PC-9 (cell line): Measurements from ENCODE around the gene AGL. TPM values are rescaled to one million over a fixed set of nuclear protein-coding genes. Genes with fewer than 3 reads are reported as not detected.

Source experiments
- BruUV-seq: library from RNA; stranded (reverse); fragments of 400-500 nt; replicated peaks from 2 replicates; lab custom pipeline; 2021; lab: Mats Ljungman, UMichigan
- CTCF ChIA-PET: fragments of 300-600 bp; sonication (Branson Sonifier 250); formaldehyde crosslinking; loops from one replicate; lab custom pipeline; 2022; ENCODE audit warnings: antibody characterized with exemption; lab: Charles Lee
- POLR2A ChIA-PET: fragments of 300-600 bp; sonication (Branson Sonifier 250); formaldehyde crosslinking; loops from one replicate; lab custom pipeline; 2022; ENCODE audit warnings: antibody characterized with exemption; ENCODE audit not compliant: unreplicated experiment; lab: Charles Lee
- DNase-seq, 2 experiments: peaks; one replicate each; pipeline versions ENCODE4 v3.0.0 to v3.0.0-alpha.2; 2015 to 2022; ENCODE audit warnings: mixed read lengths in 1 of 2
- H2AFZ ChIP-seq: fragments of 200-600 bp; sonication (generic); 2 replicates; pipeline ENCODE4 v1.8.1; 2017; ENCODE audit warnings: antibody characterized with exemption
- H3F3A ChIP-seq: fragments of 200-600 bp; sonication (generic); 2 replicates; pipeline ENCODE4 v1.8.1; 2017; ENCODE audit warnings: antibody characterized with exemption, mild to moderate bottlenecking, low read depth; ENCODE audit not compliant: insufficient read depth
- H3K27ac ChIP-seq: fragments of 200-600 bp; sonication (generic); 2 replicates; pipeline ENCODE4 v1.6.1; 2016; ENCODE audit warnings: mixed run types
- H3K27me3 ChIP-seq: fragments of 200-600 bp; sonication (generic); 2 replicates; pipeline ENCODE4 v1.6.1; 2016; ENCODE audit warnings: low read depth, mixed run types; ENCODE audit not compliant: insufficient read depth
- H3K36me3 ChIP-seq: fragments of 200-600 bp; sonication (generic); 2 replicates; pipeline ENCODE4 v1.6.1; 2016; ENCODE audit warnings: low read depth, mixed run types
- H3K4me1 ChIP-seq: fragments of 200-600 bp; sonication (generic); replicated peaks from 2 replicates; pipeline ENCODE4 v1.6.1; 2016; ENCODE audit warnings: mixed run types; ENCODE audit not compliant: insufficient read depth
- H3K4me2 ChIP-seq: fragments of 200-600 bp; sonication (generic); 2 replicates; pipeline ENCODE4 v1.6.1; 2017; ENCODE audit warnings: mixed run types
- H3K4me3 ChIP-seq: fragments of 200-600 bp; sonication (generic); 2 replicates; pipeline ENCODE4 v1.6.1; 2016; ENCODE audit warnings: mixed run types
- H3K79me2 ChIP-seq: fragments of 200-600 bp; sonication (generic); 2 replicates; pipeline ENCODE4 v1.6.1; 2017; ENCODE audit warnings: low read depth, mixed run types
- H3K9me2 ChIP-seq: fragments of 200-600 bp; sonication (generic); 2 replicates; pipeline ENCODE4 v1.8.1; 2017; ENCODE audit warnings: mild to moderate bottlenecking; ENCODE audit not compliant: insufficient read depth
- H3K9me3 ChIP-seq: fragments of 200-600 bp; sonication (generic); 2 replicates; pipeline ENCODE4 v1.8.1; 2016; ENCODE audit warnings: low read depth; ENCODE audit not compliant: insufficient read depth
- H4K20me1 ChIP-seq: fragments of 200-600 bp; sonication (generic); 2 replicates; pipeline ENCODE4 v1.8.1; 2017; ENCODE audit not compliant: insufficient read depth
- CTCF ChIP-seq: fragments of 200-600 bp; sonication (generic); conservative IDR thresholded peaks from 2 replicates; pipeline ENCODE4 v1.6.1; 2017; ENCODE audit warnings: mixed run types, antibody characterized with exemption, mild to moderate bottlenecking, moderate library complexity
- EZH2 ChIP-seq: fragments of 200-600 bp; sonication (generic); IDR thresholded peaks from 2 replicates; pipeline ENCODE4 v1.8.0; 2017; ENCODE audit warnings: antibody characterized with exemption, low read depth
- intact Hi-C: fragments of 100-400 bp; cut with micrococcal nuclease; formaldehyde crosslinking; loops from one replicate; pipeline ENCODE4 v1.10.0; 2022; ENCODE audit not compliant: unreplicated experiment
- total RNA-seq: library from RNA; stranded (reverse); gene quantifications from 2 replicates; pipeline ENCODE4 v1.2.3, GENCODE V29; 2021

Gene AGL
- total RNA-seq, 1 experiment from 2014 or later = 15.7 TPM

- POLR2A ChIA-PET = no interaction called here
- no peaks in the 10 kb centered on the region for H3K36me3 ChIP-seq
- no peaks in the 10 kb centered on the region for H3K9me2 ChIP-seq
- DNase-seq = peak in 1 of 2 experiments; percentile 32
- peaks cover 5% of the 10 kb centered on the region; the same call in 1 of the 2 replicates for H3F3A ChIP-seq
- H3K4me2 ChIP-seq = no peak overlapping the region
- H3K4me3 ChIP-seq = no peak overlapping the region
- H2AFZ ChIP-seq = no peak overlapping the region
- no peaks in the 10 kb centered on the region for H4K20me1 ChIP-seq
- no TSS peak for BruUV-seq
- TF ChIP-seq EZH2 (no peak), CTCF (no peak)
- CTCF ChIA-PET = no interaction called here
- peaks cover 8% of the 10 kb centered on the region for H3K9me3 ChIP-seq
- H3K27ac ChIP-seq = no peak overlapping the region
- no peaks in the 10 kb centered on the region for H3K27me3 ChIP-seq
- H3K79me2 ChIP-seq = no peaks in the 10 kb centered on the region
- intact Hi-C loops = no loop called here
- no peaks in the 10 kb centered on the region for H3K4me1 ChIP-seq
Observed at GRCh38 chr1:99952522-99952921, 102.4 kb downstream of the AGL start.

GRCh38 chr1:99955375-99955774, 105.2 kb downstream of the AGL start:
- H3K9me2 ChIP-seq = no peaks in the 10 kb centered on the region
- no peaks in the 10 kb centered on the region for H3K27me3 ChIP-seq
- H3K79me2 ChIP-seq = no peaks in the 10 kb centered on the region
- peak in 1 of 2 experiments; percentile 15 for DNase-seq
- intact Hi-C loops = no loop called here
- peaks cover 8% of the 10 kb centered on the region for H3K9me3 ChIP-seq
- peaks cover 5% of the 10 kb centered on the region; the same call in 1 of the 2 replicates for H3F3A ChIP-seq
- no peak overlapping the region for H3K27ac ChIP-seq
- no peak overlapping the region for H3K4me2 ChIP-seq
- POLR2A ChIA-PET = no interaction called here
- no peaks in the 10 kb centered on the region for H4K20me1 ChIP-seq
- TF ChIP-seq EZH2 = no peak
- no peak for TF ChIP-seq CTCF
- H2AFZ ChIP-seq = no peak overlapping the region
- no peaks in the 10 kb centered on the region for H3K36me3 ChIP-seq
- CTCF ChIA-PET = interaction anchor here (0.5 kb wide), 1 partner anchor 28 kb away, joined by 4 read pairs; no protein-coding TSS in a partner anchor
- H3K4me3 ChIP-seq = no peak overlapping the region
- H3K4me1 ChIP-seq = no peaks in the 10 kb centered on the region
- no TSS peak for BruUV-seq

GRCh38 chr1:99956755-99957154, 106.6 kb downstream of the AGL start:
- no peaks in the 10 kb centered on the region for H3K9me2 ChIP-seq
- H3K27ac ChIP-seq = no peak overlapping the region
- TF ChIP-seq CTCF = no peak
- no peak for TF ChIP-seq EZH2
- no peaks in the 10 kb centered on the region for H4K20me1 ChIP-seq
- H3K79me2 ChIP-seq = no peaks in the 10 kb centered on the region
- no peak overlapping the region for H3K4me3 ChIP-seq
- no peak overlapping the region for H3K4me2 ChIP-seq
- no TSS peak for BruUV-seq
- intact Hi-C loops = no loop called here
- H3K36me3 ChIP-seq = no peaks in the 10 kb centered on the region
- peak in 1 of 2 experiments; percentile 57 for DNase-seq
- peaks cover 5% of the 10 kb centered on the region; the same call in 1 of the 2 replicates for H3F3A ChIP-seq
- H2AFZ ChIP-seq = no peak overlapping the region
- H3K4me1 ChIP-seq = no peaks in the 10 kb centered on the region
- no peaks in the 10 kb centered on the region for H3K27me3 ChIP-seq
- CTCF ChIA-PET = no interaction called here
- POLR2A ChIA-PET = no interaction called here
- peaks cover 8% of the 10 kb centered on the region for H3K9me3 ChIP-seq
